ENCODE measurements around the gene C1QC.
"Not testable (repeated sequence)": the region's sequence is repeated elsewhere in the genome, so short reads cannot be mapped to it uniquely, and the experiment has no call there.

Gene C1QC

DNA sequence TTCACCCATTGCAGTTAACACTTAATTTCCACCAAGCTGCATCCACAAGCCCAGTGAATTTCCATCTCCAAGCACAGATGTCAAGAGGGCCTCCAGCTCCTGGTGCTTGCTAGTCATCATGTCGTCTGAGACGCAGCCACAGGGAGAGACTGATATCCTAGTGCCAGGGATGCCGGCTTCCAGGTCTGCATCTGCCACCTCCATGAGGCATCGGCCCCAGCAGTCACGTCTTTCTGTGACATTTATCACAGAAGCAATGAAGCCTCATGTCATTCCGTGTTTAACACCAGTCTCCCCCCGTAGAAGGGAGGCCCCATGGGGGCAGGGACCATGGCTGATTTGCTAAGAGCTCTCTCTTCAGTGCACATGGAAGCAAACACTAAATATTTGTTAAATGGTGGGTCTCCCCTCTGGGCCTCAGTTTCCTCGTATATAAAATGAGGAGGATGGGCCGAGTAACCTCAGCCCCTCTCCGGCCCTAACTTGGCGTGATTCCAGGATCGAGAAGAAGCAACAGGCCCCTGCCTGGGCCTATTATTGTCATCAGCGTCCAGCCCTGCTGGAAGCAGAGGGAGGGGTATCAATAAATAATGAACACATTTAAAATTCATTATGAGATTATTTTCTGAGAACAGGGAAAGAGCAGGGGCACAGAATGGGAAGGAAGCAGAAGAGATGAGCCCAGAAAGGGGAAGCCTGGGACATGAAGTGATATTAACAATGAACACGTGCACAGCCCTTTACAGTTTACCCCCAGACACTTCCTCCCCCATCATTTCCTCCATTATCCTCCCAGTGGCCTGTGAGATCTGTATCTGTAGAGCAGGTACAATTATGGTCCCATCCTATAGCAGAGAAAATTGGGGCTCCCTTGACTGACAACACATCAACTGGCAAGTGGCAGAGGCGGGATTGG is 8.8 kb downstream of the C1QC start:
- no peak for DNase-seq (ENCODE audit: low spot score)

DNA sequence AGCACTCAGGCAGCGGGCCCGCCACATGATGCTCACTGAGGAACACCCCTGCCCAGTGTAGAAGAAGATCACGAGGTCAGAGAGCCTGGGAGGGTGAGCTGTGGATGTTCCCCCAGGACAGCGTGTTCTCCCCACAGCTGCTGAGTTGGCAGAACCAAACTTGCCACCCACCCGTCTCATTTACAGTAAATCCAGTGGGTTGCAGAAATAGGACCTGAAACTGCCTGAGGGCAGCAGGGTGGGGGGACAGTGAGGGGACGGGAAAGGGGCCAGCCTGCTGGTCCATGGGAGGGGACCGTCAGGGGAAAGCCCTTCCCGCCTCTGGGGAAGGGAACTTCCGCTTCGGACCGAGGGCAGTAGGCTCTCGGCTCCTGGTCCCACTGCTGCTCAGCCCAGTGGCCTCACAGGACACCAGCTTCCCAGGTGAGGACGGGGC is 9.5 kb downstream of the C1QC start, which contains the start of gene C1QB:
TSS of gene C1QB (plus strand) at position 356 of the 436 bp plus-strand sequence. CDS start 6,227 bp downstream, outside the sequence.
- DNase-seq (ENCODE audit: low spot score): no peak

DNA sequence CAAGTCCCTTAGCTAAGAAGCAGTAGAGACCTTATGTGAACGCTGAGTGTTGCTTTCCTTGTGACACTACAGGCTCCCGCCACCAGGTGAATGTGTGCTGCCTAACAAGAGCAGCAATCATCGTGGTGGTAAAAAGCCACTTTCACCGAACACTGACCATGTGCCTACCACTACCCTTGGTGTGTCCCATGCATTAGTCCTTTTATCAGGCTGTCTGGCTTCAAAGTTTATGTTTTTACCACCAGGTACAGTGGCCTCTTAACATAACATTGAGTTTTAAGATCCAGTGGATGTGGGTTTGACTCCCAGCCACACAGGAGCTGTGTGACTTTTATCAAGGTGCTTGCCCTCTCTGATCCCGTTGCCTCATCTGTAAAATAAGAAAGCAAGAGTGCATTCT is 11.3 kb downstream of the C1QC start:
- DNase-seq (ENCODE audit: low spot score): no peak

DNA sequence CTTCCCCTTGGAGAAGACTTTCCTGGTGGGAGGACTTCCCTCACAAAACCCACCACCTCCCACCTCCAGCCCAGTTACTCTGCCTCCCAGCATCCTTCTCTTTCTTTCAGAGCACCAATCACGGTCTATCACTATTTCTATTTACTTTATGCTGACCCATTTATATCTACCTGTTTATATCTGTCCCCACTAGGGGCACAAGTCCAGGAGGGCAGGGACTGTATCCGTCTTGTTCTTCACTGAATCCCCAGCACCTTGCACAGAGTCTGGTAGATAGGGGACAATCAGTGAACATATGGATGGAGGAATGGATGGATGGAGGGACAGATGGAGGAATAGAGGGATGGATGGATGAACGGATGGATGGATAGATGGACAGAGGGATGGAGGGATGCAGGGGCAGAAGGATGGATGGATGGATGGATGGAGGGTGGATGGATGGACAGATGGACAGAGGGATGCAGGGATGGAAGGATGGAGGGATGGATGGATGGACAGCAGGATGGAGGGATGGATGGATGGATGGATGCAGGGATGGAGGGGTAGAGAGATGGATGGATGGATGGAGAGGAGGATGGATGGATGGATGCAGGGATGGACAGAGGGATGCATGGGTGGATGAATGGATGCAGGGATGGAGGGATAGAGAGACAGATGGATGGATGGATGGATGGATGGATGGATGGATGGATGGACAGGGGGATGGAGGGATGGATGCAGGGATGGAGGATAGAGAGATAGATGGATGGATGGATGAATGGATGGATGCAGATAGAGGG is 15.1 kb downstream of the C1QC start:
- no peak for DNase-seq (ENCODE audit: low spot score)

DNA sequence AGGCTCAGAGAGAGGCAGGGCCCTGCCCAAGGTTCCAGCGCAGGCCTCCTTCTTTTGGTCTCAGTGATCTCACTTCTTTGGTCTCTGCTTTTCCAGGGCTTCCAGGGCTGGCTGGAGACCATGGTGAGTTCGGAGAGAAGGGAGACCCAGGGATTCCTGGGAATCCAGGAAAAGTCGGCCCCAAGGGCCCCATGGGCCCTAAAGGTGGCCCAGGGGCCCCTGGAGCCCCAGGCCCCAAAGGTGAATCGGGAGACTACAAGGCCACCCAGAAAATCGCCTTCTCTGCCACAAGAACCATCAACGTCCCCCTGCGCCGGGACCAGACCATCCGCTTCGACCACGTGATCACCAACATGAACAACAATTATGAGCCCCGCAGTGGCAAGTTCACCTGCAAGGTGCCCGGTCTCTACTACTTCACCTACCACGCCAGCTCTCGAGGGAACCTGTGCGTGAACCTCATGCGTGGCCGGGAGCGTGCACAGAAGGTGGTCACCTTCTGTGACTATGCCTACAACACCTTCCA is 17.3 kb downstream of the C1QC start:
- no peak for DNase-seq (ENCODE audit: low spot score)

DNA sequence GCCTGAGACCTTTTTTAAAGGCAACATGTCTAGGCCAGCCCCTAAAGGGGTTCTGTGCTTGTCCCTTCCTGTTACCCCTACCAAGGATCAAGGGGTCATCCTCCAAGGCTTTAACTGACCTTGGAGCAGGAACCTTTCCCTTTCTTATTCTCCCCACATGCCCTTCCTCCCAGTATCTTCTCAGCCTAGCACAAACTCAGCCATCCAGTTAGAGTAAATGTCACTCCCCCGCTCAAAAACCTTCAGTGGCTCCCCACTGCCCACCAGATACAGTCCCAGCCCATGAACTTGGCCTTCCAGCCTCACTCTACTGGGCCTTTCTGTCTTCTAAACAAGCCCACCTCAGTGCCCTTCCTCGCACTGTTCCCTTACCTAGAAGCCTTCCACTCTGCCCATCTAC is 18.4 kb downstream of the C1QC start:
- DNase-seq (ENCODE audit: low spot score): no peak

DNA sequence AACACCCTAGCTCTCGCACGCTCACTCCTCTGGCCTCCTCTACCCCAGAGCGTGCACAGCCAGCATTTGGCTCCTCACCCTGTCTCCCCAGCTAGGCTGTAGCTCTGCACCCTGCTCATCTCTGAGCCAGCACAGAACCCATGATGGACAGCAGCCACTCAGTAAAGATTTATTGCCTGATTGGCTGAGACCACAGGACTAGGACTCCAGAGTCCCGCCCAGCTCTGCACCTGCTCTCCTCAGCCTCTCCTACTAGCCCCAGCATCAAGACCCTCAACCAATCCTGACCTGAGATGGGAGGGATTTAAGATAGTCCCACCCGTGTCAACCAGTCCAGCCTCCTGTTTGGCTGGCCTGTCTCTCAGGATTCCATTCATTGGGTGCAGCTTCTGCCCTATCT is 18.9 kb downstream of the C1QC start:
- DNase-seq (ENCODE audit: low spot score): no peak

DNA sequence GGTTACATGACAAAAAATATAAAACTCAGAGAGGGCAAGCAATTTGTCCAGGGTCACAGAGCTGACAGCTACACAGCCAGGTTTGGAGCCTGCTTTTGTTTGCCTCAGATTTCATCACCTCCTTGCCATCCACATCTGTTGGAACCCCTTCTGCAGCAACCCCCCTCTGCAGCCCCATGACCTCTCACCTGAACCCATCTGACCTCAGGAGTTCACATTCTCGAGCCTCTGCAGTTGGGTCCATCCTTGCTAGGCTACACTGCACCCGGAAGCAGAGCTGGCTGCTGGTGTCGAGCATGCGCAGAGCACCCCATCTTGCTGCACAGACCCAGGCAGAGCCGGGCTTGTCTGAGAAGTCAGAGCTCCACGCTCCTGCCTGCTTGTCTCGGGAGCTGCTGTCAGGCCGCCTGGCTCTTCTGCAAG is 19.6 kb downstream of the C1QC start:
- DNase-seq (ENCODE audit: low spot score): no peak

DNA sequence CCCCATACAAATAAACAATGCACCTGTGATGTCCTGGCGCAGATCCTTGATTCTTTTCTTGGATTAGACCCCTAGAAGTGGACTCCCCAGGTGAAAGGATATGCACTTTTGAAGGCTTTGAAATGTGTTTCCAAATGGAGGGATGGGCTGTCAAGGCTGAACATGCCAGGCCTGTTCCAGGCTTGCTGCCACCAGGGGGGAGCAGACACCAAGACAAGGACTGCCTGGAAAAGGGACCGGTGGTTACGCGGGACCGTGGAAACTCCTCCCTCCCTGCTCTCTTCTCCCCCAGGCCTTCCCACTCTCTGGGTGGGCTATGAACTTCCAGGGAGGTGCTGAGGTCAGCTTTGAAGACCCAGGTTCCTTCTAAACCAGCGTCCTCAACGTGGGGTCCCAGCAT is 22.3 kb downstream of the C1QC start:
- DNase-seq (ENCODE audit: low spot score): no peak

DNA sequence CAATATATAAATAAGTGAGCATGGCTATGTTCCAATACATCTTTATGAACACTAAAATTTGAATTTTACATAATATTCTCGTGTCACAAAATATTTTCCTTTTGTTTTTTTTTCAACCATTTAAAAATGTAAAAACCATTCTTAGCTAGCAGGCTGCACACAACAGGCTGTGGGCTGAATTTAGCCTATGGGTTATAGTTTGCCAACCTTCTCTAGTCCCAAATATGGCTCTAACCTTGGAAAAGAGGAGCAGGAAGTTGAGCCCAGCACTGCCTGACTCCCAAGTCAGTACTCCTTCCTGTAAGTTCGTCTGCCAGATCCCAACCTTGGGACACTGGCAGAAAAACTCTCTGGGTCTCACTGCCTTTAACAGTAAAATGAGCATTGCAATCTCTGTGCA is 23.0 kb downstream of the C1QC start:
- DNase-seq (ENCODE audit: low spot score): no peak

DNA sequence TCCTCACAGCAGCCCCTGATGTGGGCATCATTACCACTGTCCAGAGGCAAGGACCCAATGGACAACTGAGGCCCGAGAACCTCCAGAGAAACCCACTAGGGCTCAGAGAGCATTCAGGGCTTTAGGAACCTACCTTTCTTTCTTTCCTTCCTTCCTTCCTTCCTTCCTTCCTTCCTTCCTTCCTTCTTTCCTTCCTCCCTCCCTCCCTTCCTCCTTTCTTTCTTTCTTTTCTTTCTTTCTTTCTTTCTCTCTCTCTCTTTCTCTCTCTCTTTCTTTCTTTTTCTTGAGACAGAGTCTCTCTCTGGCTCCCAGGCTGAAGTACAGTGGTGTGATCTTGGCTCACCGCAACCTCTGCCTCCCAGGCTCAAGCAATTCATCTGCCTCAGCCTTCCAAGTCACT is 25.4 kb downstream of the C1QC start:
- not testable (repeated sequence) for DNase-seq (ENCODE audit: low spot score)

DNA sequence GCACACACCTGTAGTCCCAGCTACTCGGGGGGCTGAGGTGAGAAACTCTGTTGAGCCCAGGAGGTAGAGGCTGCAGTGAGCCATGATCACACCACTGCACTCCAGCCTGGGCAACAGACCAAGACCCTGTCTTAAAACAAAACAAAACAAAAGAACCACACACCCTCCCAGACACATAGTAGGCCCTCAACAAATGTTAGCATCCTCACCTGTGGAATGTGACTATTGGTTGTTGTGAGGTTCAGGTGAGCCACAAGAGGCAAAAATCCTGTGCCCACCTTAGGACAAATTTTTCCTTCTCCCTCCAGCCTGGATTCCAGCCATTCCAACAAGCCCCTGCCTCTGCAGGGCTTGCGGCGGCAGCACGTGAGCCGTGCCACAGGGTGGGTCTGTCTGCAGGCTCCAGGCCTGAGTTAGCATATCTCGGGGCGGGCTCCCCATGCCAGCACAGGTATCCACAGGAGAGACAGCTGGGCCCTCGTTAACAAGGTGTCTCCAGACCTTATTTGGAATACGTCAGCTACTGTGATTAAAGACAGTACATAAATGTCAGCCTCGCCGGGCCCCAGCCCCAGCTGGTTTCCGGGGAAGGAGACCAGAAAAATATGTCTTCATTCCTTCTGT is 27.0 kb downstream of the C1QC start:
- no peak for DNase-seq (ENCODE audit: low spot score)

DNA sequence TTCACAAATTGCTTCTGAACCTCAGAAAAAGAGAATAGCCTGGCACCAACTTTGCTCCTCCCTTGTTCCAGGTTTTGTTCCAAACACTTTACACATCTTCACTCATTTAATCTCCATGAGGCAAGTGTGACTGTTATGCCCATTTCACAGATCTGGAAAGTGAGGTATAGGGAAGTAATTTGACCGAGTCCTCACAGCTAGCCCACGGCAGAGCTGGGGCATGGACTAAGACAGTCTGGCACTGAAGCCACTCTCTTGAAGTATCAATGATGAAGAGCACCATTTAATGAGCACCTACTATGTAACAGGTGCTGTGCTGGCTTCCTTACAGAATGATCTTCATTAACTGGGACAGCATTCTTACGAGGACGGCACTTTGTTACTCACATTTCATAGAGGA is 28.6 kb downstream of the C1QC start:
- DNase-seq (ENCODE audit: low spot score): no peak

DNA sequence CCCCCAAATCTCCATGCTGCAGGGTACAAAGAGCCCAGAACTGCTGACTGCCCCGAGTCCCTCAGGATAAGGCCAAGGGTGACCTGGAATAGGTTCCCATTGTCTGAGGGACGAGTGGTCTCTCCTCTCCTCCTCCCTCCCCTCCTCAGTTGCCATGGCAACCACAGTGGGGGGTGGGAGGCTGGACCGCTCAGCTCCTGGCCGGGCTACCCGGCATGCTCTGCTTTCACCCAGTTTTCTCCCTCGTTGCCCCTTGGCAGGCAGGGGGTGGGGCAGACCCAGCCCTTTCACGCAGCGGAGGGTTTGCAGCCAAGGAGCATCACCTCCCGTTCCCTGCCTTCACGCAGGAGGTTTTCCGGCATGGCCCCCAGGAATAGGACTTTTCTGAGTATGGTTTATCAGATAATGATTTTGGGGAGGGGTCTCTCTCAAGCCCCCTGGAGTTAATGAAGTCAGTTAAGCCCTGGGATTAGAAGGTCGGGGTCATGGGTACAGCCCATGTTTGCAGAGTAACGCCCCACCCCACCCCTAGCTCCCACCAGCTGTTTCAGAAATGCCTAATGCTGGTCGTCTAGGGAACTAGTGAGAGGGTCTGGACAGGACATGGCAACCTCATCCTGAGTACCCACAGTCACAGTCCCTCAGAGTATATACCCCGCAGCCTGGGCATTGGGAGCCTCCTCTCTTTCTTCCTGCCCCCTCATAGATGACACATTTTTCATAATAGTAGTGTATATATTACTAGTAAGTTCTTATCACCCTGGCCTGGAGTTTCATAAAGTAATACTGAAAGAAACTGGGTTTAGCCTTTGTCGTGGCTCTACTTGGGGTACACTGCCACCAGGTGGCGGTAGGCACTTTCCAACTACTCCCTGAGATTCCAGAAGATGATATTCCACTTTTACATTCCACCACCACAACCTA is 30.3 kb downstream of the C1QC start:
- DNase-seq (ENCODE audit: low spot score): no peak

DNA sequence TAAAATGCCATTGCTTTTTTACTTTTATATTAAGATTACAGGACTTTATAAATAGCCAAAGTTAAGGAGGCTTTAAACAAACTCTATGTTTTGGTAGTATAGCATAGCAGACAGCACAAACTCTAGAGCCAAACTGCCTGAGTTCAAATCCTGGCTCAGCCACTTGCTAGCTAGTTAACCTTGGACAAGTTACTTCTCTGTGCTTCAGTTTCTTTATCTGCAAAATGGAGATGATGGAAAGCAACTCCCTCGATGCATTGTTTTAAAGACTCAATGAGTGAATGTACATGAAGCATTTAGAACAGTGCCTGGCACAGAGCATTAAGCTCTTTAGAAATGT is 30.9 kb downstream of the C1QC start:
- DNase-seq (ENCODE audit: low spot score): no peak

DNA sequence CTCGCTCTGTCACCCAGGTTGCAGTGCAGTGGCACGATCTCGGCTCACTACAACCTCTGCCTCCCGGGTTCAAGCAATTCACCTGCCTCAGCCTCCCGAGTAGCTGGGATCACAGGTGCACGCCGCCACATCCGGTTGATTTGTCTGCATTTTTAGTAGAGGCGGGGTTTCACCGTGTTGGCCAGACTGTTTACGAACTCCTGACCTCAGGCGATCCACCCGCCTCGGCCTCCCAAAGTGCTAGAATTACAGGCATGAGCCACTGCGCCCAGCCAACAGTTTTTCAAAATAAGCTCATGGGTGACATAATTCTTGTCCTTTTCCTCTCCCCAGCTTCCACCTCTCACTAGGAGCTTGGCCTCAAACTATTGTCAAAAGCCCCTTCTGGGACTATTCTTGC is 32.7 kb downstream of the C1QC start:
- not testable (repeated sequence) for DNase-seq (ENCODE audit: low spot score)

DNA sequence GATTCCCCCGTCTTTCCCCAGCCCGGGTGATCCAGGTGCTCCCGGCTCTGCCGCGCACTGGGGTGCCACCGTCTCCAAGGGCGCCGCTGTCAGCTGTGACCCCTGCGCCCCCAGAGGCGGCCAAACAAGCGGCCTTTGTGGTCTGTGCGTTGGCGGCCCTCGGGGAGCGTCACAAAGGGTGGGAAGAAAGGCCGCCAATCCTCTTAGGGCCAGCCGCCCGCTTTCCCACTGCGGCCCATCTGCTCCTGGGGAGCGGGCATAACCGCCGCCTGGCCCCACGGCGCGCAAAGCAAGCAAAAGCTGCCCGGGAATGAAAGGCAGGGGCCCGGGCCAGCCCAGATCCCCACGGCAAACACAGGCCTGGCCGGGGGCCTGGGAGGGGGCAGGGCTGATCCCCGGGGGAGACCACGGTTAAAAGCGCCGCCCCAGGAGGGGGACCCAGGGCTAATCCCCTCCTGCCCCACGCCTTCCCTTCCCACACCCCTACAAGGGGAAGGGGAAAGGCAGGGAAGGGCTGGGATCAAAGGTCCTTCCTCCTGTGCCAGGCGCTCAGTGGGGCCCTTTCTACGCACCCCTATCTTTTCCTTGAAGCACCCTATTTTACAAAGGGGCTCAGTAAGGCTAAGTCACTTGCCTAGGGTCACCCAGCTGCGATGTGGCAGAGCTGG is 33.6 kb downstream of the C1QC start:
- no peak for DNase-seq (ENCODE audit: low spot score)

DNA sequence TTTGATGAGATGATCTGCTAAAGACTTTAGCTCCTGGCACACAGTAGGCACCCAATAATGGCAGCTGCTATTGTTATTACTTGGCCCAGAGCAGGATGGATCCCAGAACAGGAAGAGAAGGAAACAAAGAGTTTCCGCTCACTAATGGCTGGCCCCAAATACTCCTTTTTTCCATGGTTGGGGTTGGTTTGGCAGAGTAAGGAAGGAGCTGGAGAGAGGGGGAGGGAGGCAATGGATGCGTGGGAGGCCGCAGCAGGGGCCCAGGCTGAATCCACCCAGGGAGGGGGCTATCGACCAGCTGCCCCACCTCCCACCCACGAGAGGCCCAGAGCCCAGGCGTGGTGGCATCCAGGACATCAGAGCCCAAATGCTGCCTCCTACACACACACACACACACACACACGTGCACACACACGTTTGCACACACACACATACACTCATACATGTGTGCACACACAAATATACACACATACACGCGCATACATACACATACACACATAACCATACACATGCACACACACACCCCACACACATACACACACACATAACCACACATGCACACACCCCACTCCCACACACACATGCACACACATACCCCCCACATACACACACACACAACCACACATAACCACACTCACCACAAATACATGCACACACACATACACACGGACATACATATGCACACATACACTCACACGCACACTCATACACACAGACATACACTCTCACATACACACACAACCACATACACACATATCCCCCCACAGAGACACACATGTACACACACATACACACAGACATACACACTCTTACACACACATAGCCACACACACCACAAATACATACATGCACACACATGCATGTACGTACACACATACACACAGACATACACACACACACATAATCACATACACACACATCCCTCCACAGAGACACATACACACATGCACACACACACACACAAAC is 34.8 kb downstream of the C1QC start:
- DNase-seq (ENCODE audit: low spot score): no peak

DNA sequence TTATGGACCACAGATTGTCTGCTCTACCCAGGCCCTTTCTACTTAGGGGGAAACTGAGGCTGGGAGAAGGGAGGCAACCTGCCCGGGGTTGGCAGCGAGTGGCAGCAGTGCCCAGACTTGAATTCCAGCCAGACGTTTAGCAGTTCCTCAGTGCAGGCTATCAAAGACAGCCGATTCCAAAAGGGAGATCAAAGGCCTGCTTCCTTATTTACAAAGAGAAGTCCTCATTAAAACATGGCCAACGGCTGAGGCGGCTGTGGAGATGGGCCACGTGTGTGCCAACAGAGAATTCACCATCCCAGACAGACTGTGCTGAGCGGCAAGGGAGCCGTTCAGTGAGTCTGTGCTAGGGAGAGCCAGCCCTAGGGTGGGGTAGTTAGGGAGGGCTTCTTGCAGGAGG is 37.3 kb downstream of the C1QC start:
- no peak for DNase-seq (ENCODE audit: low spot score)
